ENCODE data around the gene ADI1.
"Not testable (repeated sequence)": the region's sequence is repeated elsewhere in the genome, so short reads cannot be mapped to it uniquely, and the experiment has no call there.

Gene ADI1

GRCh38 chr2:3461801-3462492, 57.4 kb downstream of the ADI1 start:
- DNase-seq, result peak; percentile 56

DNA sequence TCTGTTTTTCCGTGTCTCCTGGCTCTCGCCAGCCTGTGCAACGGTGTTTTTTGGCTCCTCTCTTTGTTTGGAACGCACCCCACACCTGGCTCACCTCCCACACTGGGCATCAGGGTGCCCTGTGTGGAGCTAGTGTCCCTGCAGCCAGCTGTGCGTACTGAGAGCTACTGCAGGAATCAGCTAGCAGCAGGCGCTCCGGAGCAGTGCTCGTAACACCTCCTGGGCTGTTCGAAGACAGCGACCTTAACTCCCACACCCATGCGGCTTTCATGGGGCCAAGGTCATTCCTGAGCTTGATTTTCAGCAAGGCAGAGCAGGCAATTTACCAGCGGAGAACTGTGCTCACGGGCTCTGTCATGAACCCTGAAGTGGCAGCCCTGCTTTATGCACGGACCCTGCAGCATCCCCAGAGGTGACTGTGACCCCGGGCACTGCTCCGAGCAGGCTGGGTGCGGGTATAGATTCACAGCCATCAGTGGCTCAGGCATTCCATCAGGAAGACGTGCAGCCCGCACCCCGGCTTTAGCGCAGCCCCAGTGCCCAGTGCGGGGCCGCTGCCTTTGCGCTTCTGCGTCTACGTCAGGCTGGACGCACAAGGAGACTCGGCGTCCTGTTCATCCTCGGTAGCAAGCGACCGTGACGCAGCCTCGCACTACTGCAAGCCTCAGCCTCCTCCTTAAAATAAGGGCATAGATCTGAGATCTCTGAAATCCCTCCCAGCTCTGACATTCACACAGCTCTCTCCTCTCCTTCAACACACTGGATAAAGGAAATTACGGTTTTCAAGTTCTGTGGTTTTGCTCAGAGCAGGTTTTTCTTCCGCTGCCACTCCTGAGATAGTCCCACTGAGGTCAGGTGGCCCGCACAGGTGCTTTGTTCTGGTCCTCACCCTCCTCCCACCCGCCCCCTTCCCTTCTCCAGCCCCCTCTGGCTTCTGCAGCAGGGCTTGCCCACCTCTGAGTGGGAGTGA, 58.2 kb downstream of the ADI1 start:
- no peak for DNase-seq

GRCh38 chr2:3460156-3460555, 59.2 kb downstream of the ADI1 start:
- no peak for DNase-seq

GRCh38 chr2:3459185-3460015, 59.9 kb downstream of the ADI1 start:
- no peak for DNase-seq

- no peak for DNase-seq
Measured at GRCh38 chr2:3458396-3459184, 60.7 kb downstream of the ADI1 start.

DNA sequence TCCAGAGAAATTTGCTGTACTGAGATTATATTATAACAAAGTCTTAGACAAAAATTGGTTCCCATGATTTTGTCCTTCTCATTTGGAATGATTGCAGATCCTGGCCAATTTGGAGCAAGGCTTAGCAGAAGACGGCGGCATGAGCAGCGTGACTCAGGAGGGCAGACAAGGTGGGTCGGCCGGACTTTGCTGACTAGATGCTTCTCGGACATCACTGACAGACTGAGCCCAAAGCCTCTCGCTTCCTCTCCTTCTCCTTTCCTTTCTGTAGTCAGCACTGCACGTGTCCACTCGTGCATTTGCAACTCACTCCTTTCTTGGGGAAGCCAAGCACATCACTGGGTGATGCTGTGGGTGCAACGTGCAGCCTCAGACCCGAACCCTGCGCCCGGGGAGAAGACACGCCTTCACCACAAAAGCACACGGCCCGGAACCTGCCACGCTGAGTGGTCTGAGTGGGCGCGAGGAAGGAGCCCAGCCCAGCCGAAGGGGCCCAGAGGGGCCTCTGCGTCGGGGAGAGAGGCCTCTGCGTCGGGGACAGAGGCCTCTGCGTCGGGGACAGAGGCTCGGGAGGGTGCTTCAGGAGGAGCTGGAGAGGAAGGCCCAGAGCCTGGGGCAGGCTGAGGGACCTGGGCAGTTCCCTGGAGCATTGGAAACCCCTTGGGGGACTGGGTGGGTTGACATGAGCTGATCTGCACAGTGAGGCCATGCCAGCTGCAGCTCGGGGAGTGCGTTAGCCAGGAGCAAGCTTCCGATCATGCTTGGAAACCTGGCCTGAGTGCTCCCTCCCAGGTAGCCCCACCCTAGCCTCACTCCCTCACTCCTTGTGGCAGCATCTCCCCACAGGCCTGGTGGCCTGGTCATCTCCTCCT, 61.6 kb downstream of the ADI1 start:
- DNase-seq, result no peak

DNA sequence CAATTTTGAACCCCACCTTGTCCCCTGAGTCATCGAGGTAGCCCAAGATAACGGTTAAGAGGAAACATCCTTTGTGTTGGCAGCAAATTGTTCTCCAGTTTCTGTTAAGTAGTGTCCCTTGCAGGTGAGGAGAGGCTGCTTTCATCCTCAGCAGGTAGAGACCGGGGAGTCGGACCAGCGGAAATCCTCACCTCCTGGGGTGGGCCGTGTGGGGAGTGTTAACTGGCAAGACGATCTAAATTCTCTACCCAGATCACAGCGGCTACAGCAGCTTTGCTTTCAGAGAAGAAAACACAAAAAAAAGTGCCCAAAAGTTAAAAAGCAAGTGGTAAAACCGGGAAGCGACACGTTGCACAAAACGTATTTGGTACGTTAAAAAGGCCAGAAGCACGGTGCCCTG, 63.2 kb downstream of the ADI1 start:
- no peak for DNase-seq

GRCh38 chr2:3454802-3455201, 64.5 kb downstream of the ADI1 start:
- DNase-seq, result no peak

- DNase-seq, result not testable (repeated sequence)
Measured at GRCh38 chr2:3454005-3454404, 65.3 kb downstream of the ADI1 start.

DNA sequence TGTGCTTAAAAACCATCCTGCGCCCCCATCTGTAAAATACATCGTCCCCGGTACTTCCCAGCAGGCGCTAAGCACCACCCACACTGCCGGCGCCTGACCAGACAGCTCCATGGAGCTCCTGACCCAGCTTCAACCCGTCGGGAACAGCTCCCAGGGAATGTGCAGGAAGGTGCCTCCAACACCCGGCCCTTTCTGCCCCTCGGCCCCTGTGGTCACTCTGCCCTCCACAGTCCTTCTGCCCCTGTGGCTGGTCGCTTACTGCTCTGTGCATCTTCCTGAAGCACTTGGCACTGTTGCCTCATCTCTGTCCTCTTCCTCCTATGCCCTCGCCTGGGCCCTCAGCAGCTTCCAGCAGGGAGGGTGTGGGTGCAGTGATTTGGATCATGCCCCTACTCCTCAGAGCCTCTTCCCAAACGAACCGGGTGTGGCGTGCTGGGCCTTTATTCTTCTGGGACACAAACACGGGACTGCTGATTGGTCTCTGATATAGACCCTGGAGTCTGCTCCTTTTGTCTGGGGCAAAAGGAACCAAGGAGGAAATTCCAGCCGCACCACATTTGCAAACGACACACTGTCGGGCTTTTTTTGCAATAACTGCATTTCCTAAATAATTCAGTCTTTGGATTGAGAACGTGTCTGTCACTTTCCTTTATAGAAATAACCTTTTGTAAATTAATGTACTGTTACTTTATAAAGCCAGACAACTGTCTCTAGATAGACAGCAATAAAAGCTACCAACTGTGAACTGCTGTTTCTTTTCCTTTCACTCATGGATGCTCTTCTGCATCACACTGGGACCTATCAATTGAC, 65.9 kb downstream of the ADI1 start:
- DNase-seq, result no peak

DNA sequence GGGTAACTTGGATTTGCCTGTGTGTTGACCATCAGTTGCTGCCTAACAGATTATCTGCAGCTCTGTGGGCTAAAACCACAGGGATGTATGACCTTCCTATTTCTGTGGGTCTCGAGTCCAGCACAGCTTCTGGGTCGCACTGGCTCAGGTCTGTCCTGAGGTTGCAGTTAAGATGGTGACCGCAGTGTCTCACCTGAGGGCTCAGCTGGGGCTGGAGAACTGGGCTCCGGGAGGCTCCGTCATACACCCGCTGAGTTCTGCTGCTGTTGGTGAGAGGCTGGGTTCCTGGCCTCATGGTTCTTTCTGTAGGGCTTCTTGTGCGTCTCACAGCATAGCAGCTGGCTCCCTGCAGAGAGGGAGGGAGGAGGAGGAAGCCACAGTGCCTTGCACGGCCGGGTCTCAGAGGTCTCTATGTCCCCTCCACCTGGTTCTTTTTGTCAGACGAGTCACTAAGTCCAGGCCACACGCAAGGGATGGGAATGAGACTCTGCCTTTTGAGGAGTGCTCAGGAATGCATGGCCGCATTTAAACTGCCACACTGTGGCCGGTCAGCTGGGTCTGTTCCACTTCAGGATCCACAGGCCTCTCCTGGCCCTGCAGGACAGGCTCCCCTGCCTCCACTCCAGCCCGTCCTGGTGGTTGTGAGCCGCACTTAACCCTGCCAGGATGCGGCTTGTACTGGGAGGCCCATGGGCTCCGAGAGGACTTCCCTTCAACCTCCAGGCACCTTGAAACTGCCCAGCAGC, 67.2 kb downstream of the ADI1 start:
- no peak for DNase-seq

DNA sequence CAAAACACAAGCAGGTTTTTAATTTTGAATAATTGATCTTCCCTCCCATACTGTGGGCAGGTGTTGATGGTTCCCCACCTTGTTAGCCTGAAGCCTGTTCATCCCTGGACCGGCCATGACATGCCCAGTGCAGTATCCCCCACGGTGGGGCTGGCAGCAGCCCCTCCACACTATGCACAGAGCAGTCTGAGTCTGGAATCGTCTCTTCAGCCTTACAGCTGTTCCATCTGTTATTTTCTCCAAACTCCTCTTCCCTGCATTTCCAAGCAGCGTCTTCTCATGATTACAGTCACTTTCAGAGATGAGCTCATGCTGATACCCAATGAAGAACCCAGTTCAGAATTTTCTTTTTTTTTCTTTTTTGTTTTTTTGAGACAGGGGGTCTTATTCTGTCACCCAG, 68.2 kb downstream of the ADI1 start:
- no peak for DNase-seq

GRCh38 chr2:3450385-3451010, 68.8 kb downstream of the ADI1 start:
- DNase-seq, result no peak

- no peak for DNase-seq
Measured at GRCh38 chr2:3449936-3450335, 69.4 kb downstream of the ADI1 start.

DNA sequence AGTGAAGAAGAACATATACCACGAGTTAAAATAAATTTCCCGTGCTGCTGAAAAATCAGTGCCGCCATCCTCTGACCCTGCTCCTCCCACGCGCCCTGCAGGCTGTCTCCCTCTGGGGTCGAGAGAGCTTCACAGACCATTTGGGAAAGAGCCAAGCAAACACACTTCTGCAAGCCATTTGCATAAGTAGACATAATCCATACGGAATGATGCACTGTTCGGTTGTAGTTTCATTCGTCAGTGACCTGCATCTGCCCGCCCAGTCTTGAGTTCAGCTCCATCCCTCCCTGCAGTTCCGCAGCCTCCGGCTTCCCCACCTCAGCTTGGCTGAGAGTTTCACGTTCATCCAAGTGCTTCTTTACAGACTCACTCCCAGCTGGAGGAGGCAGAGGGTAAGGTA, 70.2 kb downstream of the ADI1 start:
- DNase-seq, result peak; percentile 18

DNA sequence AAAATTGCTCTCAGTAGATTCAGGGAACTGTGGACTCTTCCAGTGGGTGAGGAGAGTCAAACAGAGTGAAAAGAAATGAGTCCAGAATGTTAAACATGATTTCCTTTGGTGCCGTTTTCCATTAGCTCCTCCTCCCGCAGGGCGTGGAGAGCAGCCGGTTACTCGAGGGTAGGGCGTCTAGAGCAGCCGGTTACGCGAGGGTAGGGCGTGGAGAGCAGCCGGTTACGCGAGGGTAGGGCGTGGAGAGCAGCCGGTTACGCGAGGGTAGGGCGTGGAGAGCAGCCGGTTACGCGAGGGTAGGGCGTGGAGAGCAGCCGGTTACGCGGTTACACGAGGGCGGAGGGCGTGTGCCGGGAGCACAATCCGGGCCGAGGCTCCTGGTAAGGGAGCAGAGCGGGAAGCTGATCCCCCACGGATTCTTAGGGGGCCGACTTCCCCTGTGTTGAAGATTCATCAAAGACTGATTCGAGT, 70.9 kb downstream of the ADI1 start:
- peak; percentile 21 for DNase-seq

DNA sequence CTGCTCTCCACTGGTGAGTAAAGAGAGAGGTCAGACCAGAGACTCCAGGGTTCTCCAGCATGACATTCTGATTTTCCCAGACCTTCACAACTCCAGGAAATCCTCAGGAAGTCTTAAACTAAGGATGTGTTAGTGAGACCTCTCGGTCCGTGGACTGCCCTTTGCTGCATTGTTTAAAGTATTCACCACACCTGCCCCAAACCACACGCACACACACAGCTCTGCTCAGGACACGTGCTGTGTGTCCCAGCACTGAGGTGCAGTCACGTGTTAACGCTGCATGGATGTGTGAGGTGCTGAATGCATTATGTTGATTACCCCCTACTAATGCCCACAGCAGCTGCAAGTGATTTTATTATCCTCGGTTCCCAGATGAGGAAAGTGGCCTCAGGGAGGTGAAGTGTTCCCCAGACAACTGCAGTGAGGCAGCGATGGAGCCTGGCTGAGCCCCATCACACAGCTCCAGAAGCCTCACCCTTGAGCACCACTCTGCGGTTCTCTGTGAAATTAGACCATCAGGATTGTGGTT, 71.5 kb downstream of the ADI1 start:
- no peak for DNase-seq

All from fibroblast of skin of right biceps (primary cell).